8988T (cell line): ENCODE measurements around the gene KLHL17.
A peak's percentile ranks its signal among the peaks of the same experiment; 100 is the strongest.

Experiments used
- DNase-seq: peaks from one replicate; pipeline ENCODE4 v3.0.0; 2011

Gene KLHL17

DNA sequence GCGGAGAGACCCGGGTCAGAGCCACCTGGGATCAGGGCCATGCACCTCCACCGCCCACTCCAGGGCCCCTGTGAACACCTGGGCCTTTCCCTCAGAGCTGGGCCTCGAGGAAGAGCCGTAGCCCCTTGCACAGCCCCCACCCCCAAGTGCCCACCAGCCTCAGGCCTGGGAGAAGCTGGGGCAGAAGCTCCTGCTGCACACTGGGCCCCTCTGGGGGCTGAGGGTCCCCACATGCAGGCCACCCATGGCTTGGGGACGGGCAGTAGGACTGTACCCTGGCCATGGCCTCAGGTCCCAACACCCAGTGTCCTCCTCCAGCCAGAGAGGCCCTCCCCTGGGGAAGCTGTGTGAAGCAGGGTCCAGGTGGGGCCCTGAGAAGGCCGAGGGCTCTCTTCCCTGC lies 7.8 kb upstream of the KLHL17 start:
- no peak for DNase-seq

- DNase-seq: no peak
These were observed 6.7 kb upstream of the KLHL17 start for GRCh38 chr1:953524-954320.

GRCh38 chr1:954927-955326 lies 5.5 kb upstream of the KLHL17 start:
- no peak for DNase-seq

DNA sequence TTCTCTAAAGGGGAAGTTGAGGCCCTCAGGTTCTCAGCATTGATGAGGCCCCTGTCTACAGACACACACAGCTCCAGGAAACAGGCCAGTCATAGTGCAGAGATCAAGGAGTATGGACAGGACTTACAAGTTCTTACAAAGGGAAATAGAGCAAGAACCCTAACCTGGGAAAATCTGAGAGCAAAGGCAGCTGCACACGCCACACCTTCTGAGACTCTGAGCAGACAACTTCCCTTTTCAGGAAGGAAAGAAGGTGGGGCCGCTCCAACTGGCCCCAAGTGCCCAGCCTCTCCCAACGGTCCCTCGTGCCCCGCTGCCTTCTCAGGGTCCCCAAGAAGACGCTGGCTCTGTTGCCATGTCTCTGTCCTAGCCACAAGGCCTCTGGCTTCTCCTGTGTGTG lies 4.9 kb upstream of the KLHL17 start:
- DNase-seq: no peak

- no peak for DNase-seq
These were observed 3.7 kb upstream of the KLHL17 start for GRCh38 chr1:956636-957035.

DNA sequence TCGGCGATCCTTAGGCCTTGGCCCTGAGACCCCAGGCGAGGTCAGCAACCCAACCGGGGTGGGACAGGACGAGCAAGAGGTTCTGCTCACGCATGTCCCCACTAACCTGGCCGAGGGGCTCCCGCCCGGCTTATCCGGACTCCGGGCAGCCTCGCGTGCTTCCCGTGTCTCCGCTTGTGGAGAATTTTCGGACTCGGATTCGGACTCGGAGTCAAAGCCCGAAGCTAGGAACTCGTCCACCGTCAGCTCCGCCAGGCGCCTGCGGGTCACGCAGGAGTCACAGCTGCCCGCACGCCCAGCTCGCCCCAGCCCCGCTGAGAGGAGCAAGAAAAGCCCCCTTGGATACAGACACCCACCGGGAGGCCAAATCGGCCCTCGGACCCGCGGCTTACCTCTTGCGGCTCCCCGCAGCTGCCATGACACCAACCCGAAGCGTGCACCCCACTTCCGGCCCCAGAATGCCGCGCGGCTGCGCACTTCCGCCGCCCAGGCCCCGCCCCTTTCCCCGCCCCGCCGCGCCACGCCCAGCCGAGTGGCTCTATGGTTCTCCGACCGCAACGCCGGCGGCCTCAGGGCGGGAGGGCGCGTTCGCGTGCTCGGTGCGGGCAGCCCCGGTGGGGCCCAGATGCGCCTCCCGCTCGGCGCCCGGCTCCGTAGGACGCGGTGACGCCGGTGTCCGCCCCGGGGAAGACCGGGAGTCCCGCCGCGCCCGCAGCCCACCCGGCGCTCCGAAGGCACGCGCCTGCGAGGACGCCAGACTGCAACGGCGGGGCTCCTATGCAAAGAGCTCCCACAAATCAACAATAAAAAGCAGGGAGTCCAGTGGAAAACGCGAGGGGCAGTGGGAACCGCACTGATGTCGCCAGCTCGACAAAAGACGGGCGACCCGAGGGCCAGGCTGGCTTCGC lies 1.3 kb upstream of the KLHL17 start, which contains the start of gene NOC2L:
Gene NOC2L (minus strand): TSS at position 434 of the 908 bp plus-strand sequence. CDS start 16 bp downstream, at position 418.
- peak; percentile 72 for DNase-seq

- no peak for DNase-seq
These were observed 537 bp upstream of the KLHL17 start for GRCh38 chr1:959731-960362.

DNA sequence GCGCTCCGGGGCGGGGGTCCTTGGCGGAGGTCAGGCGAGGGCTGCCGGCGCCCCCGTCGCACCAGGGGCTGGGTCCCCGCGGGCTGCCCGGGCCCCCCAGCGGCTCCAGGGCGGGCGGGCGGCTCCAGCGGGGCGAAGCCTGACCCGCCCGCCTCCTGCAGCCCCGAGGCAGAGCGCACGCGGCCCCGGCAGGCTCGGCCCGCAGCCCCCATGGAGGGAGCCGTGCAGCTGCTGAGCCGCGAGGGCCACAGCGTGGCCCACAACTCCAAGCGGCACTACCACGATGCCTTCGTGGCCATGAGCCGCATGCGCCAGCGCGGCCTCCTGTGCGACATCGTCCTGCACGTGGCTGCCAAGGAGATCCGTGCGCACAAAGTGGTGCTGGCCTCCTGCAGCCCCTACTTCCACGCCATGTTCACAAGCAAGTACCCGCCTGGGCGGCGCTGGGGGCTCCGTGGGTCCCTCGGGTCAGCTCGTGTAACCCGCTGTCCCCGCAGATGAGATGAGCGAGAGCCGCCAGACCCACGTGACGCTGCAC lies 817 bp downstream of the KLHL17 start:
- peak; percentile 77 for DNase-seq

- DNase-seq: no peak
These were observed 2.3 kb downstream of the KLHL17 start for GRCh38 chr1:962381-963300.

- DNase-seq: no peak
These were observed 2.9 kb downstream of the KLHL17 start for GRCh38 chr1:963301-963651.

- DNase-seq: no peak
These were observed 3.6 kb downstream of the KLHL17 start for GRCh38 chr1:963746-964525.

- DNase-seq: no peak
These were observed 4.5 kb downstream of the KLHL17 start for GRCh38 chr1:964691-965525.

GRCh38 chr1:965526-966134 lies 5.2 kb downstream of the KLHL17 start:
- no peak for DNase-seq

- DNase-seq: peak; percentile 92
These were observed 5.8 kb downstream of the KLHL17 start, which contains the start of gene PLEKHN1 for GRCh38 chr1:966135-966703. PLEKHN1 (plus strand) TSS chr1:966482; CDS start chr1:966532, 50 bp downstream.

DNA sequence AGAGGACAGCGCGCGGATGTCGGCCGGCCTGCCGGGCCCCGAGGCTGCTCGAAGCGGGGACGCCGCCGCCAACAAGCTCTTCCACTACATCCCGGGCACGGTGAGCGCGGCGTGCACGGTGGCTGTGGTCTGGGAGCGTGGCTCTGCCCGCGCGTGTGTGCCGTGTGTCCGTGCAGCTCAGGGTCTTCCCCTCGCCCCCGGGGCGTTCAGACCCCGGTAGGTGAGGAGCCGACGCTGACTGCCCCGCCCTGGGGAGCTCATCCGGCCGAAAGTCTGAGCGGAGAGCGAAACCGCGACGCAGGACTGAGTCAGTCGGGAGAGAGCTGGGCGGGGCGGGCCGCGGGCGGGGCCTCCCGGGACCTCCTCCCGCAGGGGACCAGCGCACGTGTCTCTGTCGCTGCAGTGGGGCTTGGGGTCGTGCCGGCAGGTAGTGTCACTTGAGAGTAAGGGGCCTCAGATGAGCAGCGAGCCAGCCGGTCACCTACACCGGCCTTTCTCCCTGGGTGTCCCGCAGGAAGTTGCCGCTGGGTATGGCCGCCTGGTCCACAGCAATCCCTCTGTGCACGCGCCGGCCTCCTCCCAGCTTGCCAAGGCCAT lies 6.4 kb downstream of the KLHL17 start:
- DNase-seq: peak; percentile 94

DNA sequence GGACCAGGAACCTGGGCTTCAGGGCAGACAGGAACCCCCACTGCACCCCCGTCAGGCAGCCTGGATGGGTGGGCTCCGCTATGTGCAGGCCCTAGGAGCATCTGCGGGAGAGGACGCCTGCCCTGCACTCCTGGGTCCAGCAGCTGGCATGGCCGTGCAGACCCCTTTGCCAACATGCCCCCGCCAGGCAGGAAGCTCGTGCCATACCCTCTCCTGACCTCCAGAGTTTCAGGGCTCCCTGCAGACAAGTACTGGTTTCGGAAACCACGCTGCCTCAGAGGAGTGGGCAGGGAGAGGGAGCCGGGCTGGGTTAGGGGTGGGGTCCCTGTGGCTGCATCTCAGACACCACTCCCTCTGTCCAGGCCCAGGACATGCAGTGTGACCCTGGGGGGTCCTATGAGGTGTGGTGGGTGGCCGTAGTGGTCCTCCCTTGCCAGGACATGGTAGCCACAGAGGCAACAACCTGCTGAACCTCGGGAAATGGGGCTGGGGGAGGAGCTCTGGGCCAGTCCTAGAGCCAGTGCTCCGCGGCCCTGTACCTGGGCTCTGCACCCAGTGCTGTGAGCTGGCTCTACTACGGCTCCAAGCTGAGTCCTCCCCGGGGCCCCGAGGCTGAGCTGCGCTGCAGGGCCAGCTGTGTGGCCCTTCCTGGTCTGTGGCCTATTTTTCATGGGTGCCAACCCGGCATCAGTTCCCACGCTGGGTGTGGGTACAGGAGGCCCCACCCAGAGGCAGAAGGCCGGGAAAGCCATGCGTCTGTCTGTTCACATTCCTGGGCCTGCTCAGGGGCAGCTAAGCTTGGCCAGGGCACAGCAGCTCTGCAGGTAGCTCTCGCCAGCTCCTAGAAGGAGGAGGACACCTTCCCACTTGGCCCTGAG lies 7.3 kb downstream of the KLHL17 start:
- no peak for DNase-seq

DNA sequence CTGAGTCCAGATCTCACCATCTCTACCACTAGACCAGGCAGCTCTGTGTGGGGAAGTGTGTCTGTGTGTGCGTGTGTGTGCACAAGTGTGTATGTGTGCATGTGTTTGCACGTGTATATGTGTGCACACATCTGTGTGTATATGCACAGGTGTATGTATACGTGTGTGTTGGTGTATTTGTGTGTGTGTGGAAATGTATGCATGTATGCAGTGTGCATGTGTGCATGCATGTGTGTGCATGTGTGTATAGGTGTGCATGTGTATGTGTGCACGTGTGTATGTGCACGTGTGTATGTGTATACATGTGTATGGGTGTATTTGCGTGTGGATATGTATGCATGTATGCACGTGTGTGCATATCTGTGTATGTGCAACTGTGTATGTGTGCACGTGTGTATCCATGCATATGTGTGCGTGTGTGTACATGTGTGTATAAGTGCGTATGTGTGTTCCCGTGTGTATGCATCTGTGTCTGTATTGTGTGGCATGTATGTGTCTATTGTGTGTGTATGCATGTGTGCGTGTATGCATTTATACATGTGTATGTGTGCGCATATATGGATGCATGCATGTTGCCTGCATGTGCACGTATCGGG lies 9.0 kb downstream of the KLHL17 start:
- DNase-seq: no peak
